ENCODE results near the gene MYH15. TPM values are rescaled to one million over a fixed set of nuclear protein-coding genes. Genes with fewer than 3 reads are reported as not detected.

MYH15 gene
- total and polyA plus RNA-seq, 4 donors = 0.01 to 0.08 (median 0.05) TPM; not detected in 1

DNA sequence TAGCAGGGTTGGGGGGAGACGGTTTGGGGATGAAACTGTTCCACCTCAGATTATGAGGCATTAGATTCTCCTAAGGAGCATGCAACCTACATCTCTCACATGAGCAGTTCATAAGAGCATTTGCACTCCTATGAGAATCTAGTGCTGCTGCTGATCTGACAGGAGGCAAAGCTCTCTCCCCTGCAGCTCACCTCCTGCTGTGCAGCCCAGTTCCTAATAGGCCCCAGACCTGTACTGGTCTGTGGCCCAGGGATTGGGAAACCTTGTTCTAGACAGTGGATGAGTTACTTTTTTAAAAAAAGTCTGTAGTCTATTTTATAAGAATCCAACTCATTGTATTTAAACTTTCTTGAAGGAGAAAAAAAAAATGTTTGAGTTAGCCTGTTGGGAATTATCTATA, 114.1 kb downstream of the MYH15 start:
- 95% methylated on average over 1 of the region's 1 CpG for WGBS
- no peaks in the 10 kb centered on the region for H3K36me3 ChIP-seq (ENCODE audit: control insufficient read depth in 4 of 4, insufficient read depth in 3 of 4, low read depth in 1 of 4, low read length in 3 of 4)
- no peaks in the 10 kb centered on the region for H3K4me1 ChIP-seq (ENCODE audit: control insufficient read depth in 4 of 4, insufficient read depth in 4 of 4, low read length in 3 of 4)
- H3K9ac ChIP-seq (ENCODE audit: low read depth in 1 of 2, low read length in 2 of 2) = no peak overlapping the region
- TF ChIP-seq SP1 (IDR thresholded peaks at IDR 0.05) = no peak
- no peak for DNase-seq (ENCODE audit: low spot score)
- no peak overlapping the region for H3K4me3 ChIP-seq (ENCODE audit: low read depth in 1 of 3, low read length in 3 of 3)
- H3K9me3 ChIP-seq (ENCODE audit: control insufficient read depth in 4 of 4, low read length in 3 of 4) = peaks cover 0 to 2% (median 0%) of the 10 kb centered on the region in 4 donors
- H3K27me3 ChIP-seq (ENCODE audit: control insufficient read depth in 4 of 4, insufficient read depth in 4 of 4, low read length in 3 of 4) = no peaks in the 10 kb centered on the region
- no peak overlapping the region for H3K27ac ChIP-seq (ENCODE audit: low read depth in 1 of 2, low read length in 2 of 2)

DNA sequence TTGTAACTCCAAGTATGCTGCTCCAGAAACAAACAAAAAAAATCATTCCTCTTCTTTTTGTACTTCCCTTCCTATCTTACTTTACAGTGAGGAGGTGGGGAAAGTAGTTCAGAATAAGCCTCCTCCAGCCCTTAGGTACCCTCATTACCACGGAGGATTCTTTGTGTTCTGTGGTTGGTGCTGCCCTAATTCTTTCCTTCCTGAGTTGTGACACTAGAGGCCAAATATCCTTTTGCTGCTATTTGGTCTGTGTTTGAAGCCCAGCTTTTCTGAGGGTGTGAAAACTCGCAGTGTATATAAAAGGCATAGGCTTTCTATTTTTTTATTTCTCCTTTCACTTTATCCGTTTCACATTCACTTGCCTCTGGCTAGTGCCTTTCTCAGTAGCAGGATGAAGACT, 115.8 kb downstream of the MYH15 start:
- Histone ChIP-seq H3K4me1 (ENCODE audit: control insufficient read depth in 4 of 4, insufficient read depth in 4 of 4, low read length in 3 of 4) (no peaks in the 10 kb centered on the region), H3K9me3 (ENCODE audit: control insufficient read depth in 4 of 4, low read length in 3 of 4) (no peaks in the 10 kb centered on the region), H3K36me3 (ENCODE audit: control insufficient read depth in 4 of 4, insufficient read depth in 3 of 4, low read depth in 1 of 4, low read length in 3 of 4) (no peaks in the 10 kb centered on the region), H3K27me3 (ENCODE audit: control insufficient read depth in 4 of 4, insufficient read depth in 4 of 4, low read length in 3 of 4) (no peaks in the 10 kb centered on the region), H3K4me3 (ENCODE audit: low read depth in 1 of 3, low read length in 3 of 3) (no peak overlapping the region), H3K27ac (ENCODE audit: low read depth in 1 of 2, low read length in 2 of 2) (no peak overlapping the region), H3K9ac (ENCODE audit: low read depth in 1 of 2, low read length in 2 of 2) (no peak overlapping the region)
- WGBS = 76% methylated on average over 3 of the region's 3 CpGs
- TF ChIP-seq FOXA2 (IDR thresholded peaks at IDR 0.05) (no peak), SP1 (IDR thresholded peaks at IDR 0.05) (no peak), YY1 (IDR thresholded peaks at IDR 0.05) (no peak), GABPA (IDR thresholded peaks at IDR 0.05 in 1 of 2, conservative IDR thresholded peaks at IDR 0.05 in 1 of 2) (no peak), HNF4G (IDR thresholded peaks at IDR 0.05) (no peak), RXRA (IDR thresholded peaks at IDR 0.05) (no peak), RAD21 (IDR thresholded peaks at IDR 0.05) (no peak), EGR1 (IDR thresholded peaks at IDR 0.05; ENCODE audit: low read depth in 2 of 2) (no peak), FOXA1 (IDR thresholded peaks at IDR 0.05) (no peak)
- TF ChIP-seq, protein P1, sequence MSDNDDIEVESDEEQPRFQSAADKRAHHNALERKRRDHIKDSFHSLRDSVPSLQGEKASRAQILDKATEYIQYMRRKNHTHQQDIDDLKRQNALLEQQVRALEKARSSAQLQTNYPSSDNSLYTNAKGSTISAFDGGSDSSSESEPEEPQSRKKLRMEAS (IDR thresholded peaks at IDR 0.05) = no peak
- TF ChIP-seq, protein P2, sequence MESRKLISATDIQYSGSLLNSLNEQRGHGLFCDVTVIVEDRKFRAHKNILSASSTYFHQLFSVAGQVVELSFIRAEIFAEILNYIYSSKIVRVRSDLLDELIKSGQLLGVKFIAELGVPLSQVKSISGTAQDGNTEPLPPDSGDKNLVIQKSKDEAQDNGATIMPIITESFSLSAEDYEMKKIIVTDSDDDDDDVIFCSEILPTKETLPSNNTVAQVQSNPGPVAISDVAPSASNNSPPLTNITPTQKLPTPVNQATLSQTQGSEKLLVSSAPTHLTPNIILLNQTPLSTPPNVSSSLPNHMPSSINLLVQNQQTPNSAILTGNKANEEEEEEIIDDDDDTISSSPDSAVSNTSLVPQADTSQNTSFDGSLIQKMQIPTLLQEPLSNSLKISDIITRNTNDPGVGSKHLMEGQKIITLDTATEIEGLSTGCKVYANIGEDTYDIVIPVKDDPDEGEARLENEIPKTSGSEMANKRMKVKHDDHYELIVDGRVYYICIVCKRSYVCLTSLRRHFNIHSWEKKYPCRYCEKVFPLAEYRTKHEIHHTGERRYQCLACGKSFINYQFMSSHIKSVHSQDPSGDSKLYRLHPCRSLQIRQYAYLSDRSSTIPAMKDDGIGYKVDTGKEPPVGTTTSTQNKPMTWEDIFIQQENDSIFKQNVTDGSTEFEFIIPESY (IDR thresholded peaks at IDR 0.05) = no peak
- TF ChIP-seq, protein P3, sequence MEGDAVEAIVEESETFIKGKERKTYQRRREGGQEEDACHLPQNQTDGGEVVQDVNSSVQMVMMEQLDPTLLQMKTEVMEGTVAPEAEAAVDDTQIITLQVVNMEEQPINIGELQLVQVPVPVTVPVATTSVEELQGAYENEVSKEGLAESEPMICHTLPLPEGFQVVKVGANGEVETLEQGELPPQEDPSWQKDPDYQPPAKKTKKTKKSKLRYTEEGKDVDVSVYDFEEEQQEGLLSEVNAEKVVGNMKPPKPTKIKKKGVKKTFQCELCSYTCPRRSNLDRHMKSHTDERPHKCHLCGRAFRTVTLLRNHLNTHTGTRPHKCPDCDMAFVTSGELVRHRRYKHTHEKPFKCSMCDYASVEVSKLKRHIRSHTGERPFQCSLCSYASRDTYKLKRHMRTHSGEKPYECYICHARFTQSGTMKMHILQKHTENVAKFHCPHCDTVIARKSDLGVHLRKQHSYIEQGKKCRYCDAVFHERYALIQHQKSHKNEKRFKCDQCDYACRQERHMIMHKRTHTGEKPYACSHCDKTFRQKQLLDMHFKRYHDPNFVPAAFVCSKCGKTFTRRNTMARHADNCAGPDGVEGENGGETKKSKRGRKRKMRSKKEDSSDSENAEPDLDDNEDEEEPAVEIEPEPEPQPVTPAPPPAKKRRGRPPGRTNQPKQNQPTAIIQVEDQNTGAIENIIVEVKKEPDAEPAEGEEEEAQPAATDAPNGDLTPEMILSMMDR (IDR thresholded peaks at IDR 0.05; ENCODE audit: low read depth, low read length, missing input control) = no peak
- DNase-seq (ENCODE audit: low spot score) = no peak

DNA sequence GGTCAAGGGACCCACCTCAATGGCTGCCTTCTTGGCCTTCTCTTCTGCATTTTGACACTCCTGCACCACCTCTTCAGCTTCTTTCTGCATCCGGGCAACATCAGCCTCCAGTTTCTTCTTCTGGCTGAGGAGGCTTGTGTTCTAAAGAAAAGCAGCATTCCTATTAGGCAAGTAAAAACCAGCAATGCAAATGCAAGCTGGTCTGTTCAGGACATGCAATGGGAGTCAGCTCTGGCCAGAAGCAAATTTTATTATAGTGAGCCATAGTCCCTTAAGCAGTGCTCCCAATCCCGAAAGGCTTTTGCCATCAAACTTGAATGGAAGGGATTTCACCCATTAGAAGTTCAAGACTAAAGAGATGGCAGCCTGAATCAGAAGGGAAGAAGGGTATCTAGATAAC, 116.4 kb downstream of the MYH15 start:
- no peak for DNase-seq (ENCODE audit: low spot score)
- Histone ChIP-seq H3K4me3 (ENCODE audit: low read depth in 1 of 3, low read length in 3 of 3) (no peak overlapping the region), H3K4me1 (ENCODE audit: control insufficient read depth in 4 of 4, insufficient read depth in 4 of 4, low read length in 3 of 4) (no peaks in the 10 kb centered on the region), H3K9me3 (ENCODE audit: control insufficient read depth in 4 of 4, low read length in 3 of 4) (no peaks in the 10 kb centered on the region), H3K27ac (ENCODE audit: low read depth in 1 of 2, low read length in 2 of 2) (no peak overlapping the region), H3K36me3 (ENCODE audit: control insufficient read depth in 4 of 4, insufficient read depth in 3 of 4, low read depth in 1 of 4, low read length in 3 of 4) (no peaks in the 10 kb centered on the region), H3K9ac (ENCODE audit: low read depth in 1 of 2, low read length in 2 of 2) (no peak overlapping the region), H3K27me3 (ENCODE audit: control insufficient read depth in 4 of 4, insufficient read depth in 4 of 4, low read length in 3 of 4) (no peaks in the 10 kb centered on the region)
- 96% methylated on average over 2 of the region's 2 CpGs for WGBS
- TF ChIP-seq EGR1 (IDR thresholded peaks at IDR 0.05; ENCODE audit: low read depth in 2 of 2) (no peak), SP1 (IDR thresholded peaks at IDR 0.05) (no peak), RAD21 (IDR thresholded peaks at IDR 0.05) (no peak), HNF4G (IDR thresholded peaks at IDR 0.05) (no peak), FOXA1 (IDR thresholded peaks at IDR 0.05) (no peak), TAF1 (conservative IDR thresholded peaks at IDR 0.05) (no peak), JUND (IDR thresholded peaks at IDR 0.05) (no peak)
- TF ChIP-seq, protein P3 (IDR thresholded peaks at IDR 0.05; ENCODE audit: low read depth, low read length, missing input control) = no peak
- TF ChIP-seq, protein P4, sequence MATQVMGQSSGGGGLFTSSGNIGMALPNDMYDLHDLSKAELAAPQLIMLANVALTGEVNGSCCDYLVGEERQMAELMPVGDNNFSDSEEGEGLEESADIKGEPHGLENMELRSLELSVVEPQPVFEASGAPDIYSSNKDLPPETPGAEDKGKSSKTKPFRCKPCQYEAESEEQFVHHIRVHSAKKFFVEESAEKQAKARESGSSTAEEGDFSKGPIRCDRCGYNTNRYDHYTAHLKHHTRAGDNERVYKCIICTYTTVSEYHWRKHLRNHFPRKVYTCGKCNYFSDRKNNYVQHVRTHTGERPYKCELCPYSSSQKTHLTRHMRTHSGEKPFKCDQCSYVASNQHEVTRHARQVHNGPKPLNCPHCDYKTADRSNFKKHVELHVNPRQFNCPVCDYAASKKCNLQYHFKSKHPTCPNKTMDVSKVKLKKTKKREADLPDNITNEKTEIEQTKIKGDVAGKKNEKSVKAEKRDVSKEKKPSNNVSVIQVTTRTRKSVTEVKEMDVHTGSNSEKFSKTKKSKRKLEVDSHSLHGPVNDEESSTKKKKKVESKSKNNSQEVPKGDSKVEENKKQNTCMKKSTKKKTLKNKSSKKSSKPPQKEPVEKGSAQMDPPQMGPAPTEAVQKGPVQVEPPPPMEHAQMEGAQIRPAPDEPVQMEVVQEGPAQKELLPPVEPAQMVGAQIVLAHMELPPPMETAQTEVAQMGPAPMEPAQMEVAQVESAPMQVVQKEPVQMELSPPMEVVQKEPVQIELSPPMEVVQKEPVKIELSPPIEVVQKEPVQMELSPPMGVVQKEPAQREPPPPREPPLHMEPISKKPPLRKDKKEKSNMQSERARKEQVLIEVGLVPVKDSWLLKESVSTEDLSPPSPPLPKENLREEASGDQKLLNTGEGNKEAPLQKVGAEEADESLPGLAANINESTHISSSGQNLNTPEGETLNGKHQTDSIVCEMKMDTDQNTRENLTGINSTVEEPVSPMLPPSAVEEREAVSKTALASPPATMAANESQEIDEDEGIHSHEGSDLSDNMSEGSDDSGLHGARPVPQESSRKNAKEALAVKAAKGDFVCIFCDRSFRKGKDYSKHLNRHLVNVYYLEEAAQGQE (IDR thresholded peaks at IDR 0.05) = no peak
- TF ChIP-seq, protein P1 (IDR thresholded peaks at IDR 0.05) = no peak
- TF ChIP-seq, protein P2 (IDR thresholded peaks at IDR 0.05) = no peak

All from liver (tissue), 9 donors.